Panc1 (cell line): ENCODE data around the gene CBARP.

Source experiments
- CTCF ChIP-seq: fragments of 450-650 bp; IDR thresholded peaks from 2 replicates; pipeline ENCODE4 v1.5.1; 2017; ENCODE audit warnings: mild to moderate bottlenecking
- POLR2AphosphoS5 ChIP-seq: IDR thresholded peaks from 2 replicates; pipeline ENCODE4 v1.6.1; 2012; ENCODE audit warnings: mild to moderate bottlenecking, low read depth, low read length, moderate library complexity
- REST ChIP-seq, 2 experiments: IDR thresholded peaks; 2 replicates each; pipeline ENCODE4 v1.6.1; 2011 to 2012; ENCODE audit warnings: low read depth in 2 of 2, control low read depth in 1 of 2, low read length in 1 of 2, mild to moderate bottlenecking in 1 of 2, moderate library complexity in 1 of 2; ENCODE audit not compliant: insufficient read depth in 1 of 2
- SIN3A ChIP-seq: IDR thresholded peaks from 2 replicates; pipeline ENCODE4 v1.6.1; 2012; ENCODE audit warnings: low read depth, mild to moderate bottlenecking, low read length, moderate library complexity, borderline replicate concordance; ENCODE audit not compliant: insufficient read depth
- TCF7L2 ChIP-seq: IDR thresholded peaks from 2 replicates; pipeline ENCODE4 v1.6.1; 2011; ENCODE audit warnings: mild to moderate bottlenecking, low read depth, low read length, inconsistent platforms

- no peak for TF ChIP-seq CTCF
- no peak for TF ChIP-seq POLR2AphosphoS5
- TF ChIP-seq SIN3A: no peak
- TF ChIP-seq REST (IDR thresholded peaks at IDR 0.05; ENCODE audit: insufficient read depth in 1 of 2, low read depth in 2 of 2, low read length in 1 of 2): no peak
- no peak for TF ChIP-seq TCF7L2
Measured at GRCh38 chr19:1259876-1260748, 22.3 kb upstream of the CBARP start.
